H1 (cell line): ENCODE results near the gene ARG2. TPM values are rescaled to one million over a fixed set of nuclear protein-coding genes. Genes with fewer than 3 reads are reported as not detected.

Experiments used
- CTCF ChIA-PET: fragments of 300-600 bp; sonication (Branson Sonifier 250); formaldehyde crosslinking; loops from one replicate; lab custom pipeline; 2021; ENCODE audit not compliant: partially characterized antibody; lab: Charles Lee
- POLR2A ChIA-PET: fragments of 300-600 bp; sonication (Branson Sonifier 250); formaldehyde crosslinking; loops from one replicate; lab custom pipeline; 2021; ENCODE audit warnings: inconsistent platforms; ENCODE audit not compliant: partially characterized antibody; lab: Charles Lee
- DNase-seq, 2 experiments: peaks; one replicate each; pipeline versions ENCODE4 v3.0.0 to v3.0.0-alpha.2; 2010 to 2022; ENCODE audit warnings: low spot score in 2 of 2, low read depth in 1 of 2, mixed read lengths in 1 of 2
- FAIRE-seq: peaks from 2 replicates; lab custom pipeline; 2011; peaks lifted over from hg19 to GRCh38; lab: Jason Lieb, UNC
- H2AFZ ChIP-seq: 2 replicates; pipeline ENCODE4 v1.8.1; 2012; ENCODE audit warnings: low read length, inconsistent platforms
- H2AK5ac ChIP-seq: 2 replicates; pipeline ENCODE4 v1.6.1; 2013; ENCODE audit warnings: low read depth, low read length
- H2BK120ac ChIP-seq: replicated peaks from 2 replicates; pipeline ENCODE3; 2013; ENCODE audit warnings: low read depth, low read length, inconsistent platforms
- H2BK12ac ChIP-seq: 2 replicates; pipeline ENCODE4 v1.6.1; 2013; ENCODE audit warnings: low read depth, low read length
- H2BK15ac ChIP-seq: 2 replicates; pipeline ENCODE4 v1.6.1; 2013; ENCODE audit warnings: low read length
- H2BK20ac ChIP-seq: 2 replicates; pipeline ENCODE4 v1.6.1; 2013; ENCODE audit warnings: low read length
- H2BK5ac ChIP-seq: 2 replicates; pipeline ENCODE4 v1.6.1; 2013; ENCODE audit warnings: low read depth, low read length
- H3K14ac ChIP-seq: 2 replicates; pipeline ENCODE4 v1.6.1; 2013; ENCODE audit warnings: inconsistent platforms; ENCODE audit not compliant: insufficient read length
- H3K18ac ChIP-seq: 2 replicates; pipeline ENCODE4 v1.6.1; 2013; ENCODE audit warnings: low read length; ENCODE audit errors: extremely low read depth
- H3K23ac ChIP-seq: 2 replicates; pipeline ENCODE4 v1.6.1; 2013; ENCODE audit warnings: inconsistent platforms; ENCODE audit not compliant: insufficient read length
- H3K23me2 ChIP-seq: 2 replicates; pipeline ENCODE4 v1.6.1; 2013; ENCODE audit warnings: low read depth, low read length
- H3K27ac ChIP-seq: 2 replicates; pipeline ENCODE4 v1.6.1; 2011; ENCODE audit warnings: low read depth, low read length, inconsistent platforms
- H3K27me3 ChIP-seq, 4 experiments: replicated peaks in 1 of 4; 1 replicate in 1 of 4; 2 replicates in 3 of 4; pipeline versions ENCODE4 v1.6.1 to v1.8.1; 2011 to 2013; ENCODE audit warnings: low read length in 3 of 4, mild to moderate bottlenecking in 3 of 4, inconsistent platforms in 2 of 4, mixed read lengths in 2 of 4, moderate library complexity in 1 of 4; ENCODE audit not compliant: control insufficient read depth in 3 of 4, insufficient read depth in 3 of 4; ENCODE audit errors: extremely low read depth in 1 of 4
- H3K36me3 ChIP-seq, 4 experiments: 2 replicates each; pipeline versions ENCODE4 v1.6.1 to v1.8.1; 2011 to 2013; ENCODE audit warnings: mild to moderate bottlenecking in 4 of 4, low read length in 3 of 4, moderate library complexity in 2 of 4, control low read depth in 1 of 4, inconsistent platforms in 1 of 4; ENCODE audit not compliant: insufficient read depth in 4 of 4, control insufficient read depth in 2 of 4
- H3K4ac ChIP-seq: replicated peaks from 2 replicates; pipeline ENCODE3; 2013; ENCODE audit warnings: low read length, low read depth, mixed read lengths, inconsistent platforms; ENCODE audit not compliant: insufficient read length
- H3K4me1 ChIP-seq, 4 experiments: replicated peaks in 1 of 4; 1 replicate in 1 of 4; 2 replicates in 3 of 4; pipeline versions ENCODE4 v1.6.1 to v1.8.1; 2011 to 2013; ENCODE audit warnings: low read length in 3 of 4, inconsistent platforms in 2 of 4, mixed read lengths in 1 of 4; ENCODE audit not compliant: insufficient read depth in 4 of 4, control insufficient read depth in 3 of 4
- H3K4me2 ChIP-seq, 2 experiments: 2 replicates each; pipeline versions ENCODE4 v1.6.1 to v1.8.1; 2011 to 2013; ENCODE audit warnings: low read depth in 2 of 2, low read length in 2 of 2, control low read depth in 1 of 2, inconsistent platforms in 1 of 2, mild to moderate bottlenecking in 1 of 2; ENCODE audit not compliant: insufficient read depth in 1 of 2
- H3K4me3 ChIP-seq, 4 experiments: fragments of 200-600, 300-600 bp in 1 of 4; sonication (generic), shearing (Covaris generic), sonication (Bioruptor Twin) in 1 of 4; 2 replicates each; pipeline versions ENCODE4 v1.5.1 to v1.8.1; 2011 to 2016; ENCODE audit warnings: low read length in 4 of 4, low read depth in 3 of 4, control low read depth in 2 of 4, inconsistent platforms in 2 of 4, mild to moderate bottlenecking in 2 of 4, mixed read lengths in 1 of 4, moderate library complexity in 1 of 4; ENCODE audit not compliant: insufficient read depth in 2 of 4; ENCODE audit errors: extremely low read depth in 1 of 4
- H3K56ac ChIP-seq: replicated peaks from 2 replicates; pipeline ENCODE3; 2013; ENCODE audit warnings: low read depth, mild to moderate bottlenecking, mixed read lengths, low read length, inconsistent platforms; ENCODE audit not compliant: insufficient read length
- H3K79me1 ChIP-seq: 2 replicates; pipeline ENCODE4 v1.6.1; 2013; ENCODE audit warnings: low read depth, low read length, control low read depth
- H3K79me2 ChIP-seq, 2 experiments: 2 replicates each; pipeline versions ENCODE4 v1.6.1 to v1.8.1; 2012 to 2013; ENCODE audit warnings: low read length in 2 of 2, mild to moderate bottlenecking in 2 of 2, inconsistent platforms in 1 of 2; ENCODE audit not compliant: insufficient read depth in 2 of 2, control insufficient read depth in 1 of 2
- H3K9ac ChIP-seq, 4 experiments: replicated peaks in 1 of 4; 1 replicate in 1 of 4; 2 replicates in 3 of 4; pipeline versions ENCODE4 v1.6.1 to v1.8.1; 2011 to 2013; ENCODE audit warnings: low read depth in 3 of 4, low read length in 3 of 4, control low read depth in 2 of 4, mild to moderate bottlenecking in 2 of 4, moderate library complexity in 2 of 4, inconsistent platforms in 1 of 4; ENCODE audit errors: extremely low read depth in 1 of 4
- H3K9me3 ChIP-seq, 2 experiments: 2 replicates each; pipeline versions ENCODE4 v1.6.1 to v1.8.1; 2012 to 2013; ENCODE audit warnings: mild to moderate bottlenecking in 2 of 2, moderate library complexity in 2 of 2, control low read depth in 1 of 2, inconsistent platforms in 1 of 2, low read depth in 1 of 2, low read length in 1 of 2, mixed read lengths in 1 of 2; ENCODE audit not compliant: insufficient read depth in 2 of 2
- H4K20me1 ChIP-seq, 2 experiments: replicated peaks in 1 of 2; 2 replicates each; pipeline versions ENCODE3 to v1.8.1; 2011 to 2013; ENCODE audit warnings: inconsistent platforms in 2 of 2, low read length in 2 of 2, mild to moderate bottlenecking in 1 of 2; ENCODE audit not compliant: insufficient read depth in 2 of 2, control insufficient read depth in 1 of 2
- H4K5ac ChIP-seq: 2 replicates; pipeline ENCODE4 v1.6.1; 2013; ENCODE audit warnings: low read length, low read depth, mixed read lengths, inconsistent platforms; ENCODE audit not compliant: insufficient read length
- H4K8ac ChIP-seq: 2 replicates; pipeline ENCODE4 v1.8.0; 2013; ENCODE audit warnings: mild to moderate bottlenecking, moderate library complexity, low read length, inconsistent platforms; ENCODE audit not compliant: insufficient read depth; ENCODE audit errors: extremely low read depth
- H4K91ac ChIP-seq: replicated peaks from 2 replicates; pipeline ENCODE3; 2013; ENCODE audit warnings: low read length, mixed read lengths, inconsistent platforms; ENCODE audit not compliant: insufficient read length
- ASH2L ChIP-seq: fragments of 200-600, 300-600 bp; sonication (generic); IDR thresholded peaks from one replicate; pipeline ENCODE4 v1.7.1; 2017; ENCODE audit warnings: low read length
- ATF3 ChIP-seq: IDR thresholded peaks from 2 replicates; pipeline ENCODE4 v1.6.1; 2011; ENCODE audit warnings: low read depth, mild to moderate bottlenecking, low read length; ENCODE audit not compliant: insufficient read depth
- BCL11A ChIP-seq, 2 experiments: IDR thresholded peaks; one replicate each; pipeline ENCODE4 v1.6.1; 2011; ENCODE audit warnings: low read depth in 2 of 2, low read length in 2 of 2, mild to moderate bottlenecking in 2 of 2
- CBX5 ChIP-seq: fragments of 300-800, 300-1000 bp; sonication (generic); IDR thresholded peaks from 2 replicates; pipeline ENCODE4 v1.7.1; 2016; ENCODE audit warnings: antibody characterized with exemption, low read length, low read depth
- CBX8 ChIP-seq: fragments of 300-800, 300-1000 bp; sonication (generic); IDR thresholded peaks from 2 replicates; pipeline ENCODE4 v1.7.1; 2016; ENCODE audit warnings: low read depth, low read length, borderline replicate concordance
- CEBPB ChIP-seq: IDR thresholded peaks from 2 replicates; pipeline ENCODE4 v1.6.1; 2012; ENCODE audit warnings: low read depth, low read length
- CHD1 ChIP-seq: IDR thresholded peaks from 2 replicates; pipeline ENCODE4 v1.6.1; 2012; ENCODE audit warnings: low read depth, low read length, improper control_type of control experiment
- CREB1 ChIP-seq: IDR thresholded peaks from 2 replicates; pipeline ENCODE4 v1.6.1; 2012; ENCODE audit warnings: inconsistent platforms
- CTBP2 ChIP-seq: IDR thresholded peaks from 2 replicates; pipeline ENCODE4 v1.7.0; 2011; ENCODE audit warnings: borderline replicate concordance, mild to moderate bottlenecking, moderate library complexity, mixed read lengths, low read length; ENCODE audit not compliant: insufficient read depth, insufficient read length
- EZH2 ChIP-seq: fragments of 200-600 bp; sonication (generic); IDR thresholded peaks from 2 replicates; pipeline ENCODE4 v1.7.1; 2012; ENCODE audit warnings: low read depth, mild to moderate bottlenecking, moderate library complexity, low read length, inconsistent platforms; ENCODE audit not compliant: severe bottlenecking
- JUND ChIP-seq: IDR thresholded peaks from 2 replicates; pipeline ENCODE4 v1.6.1; 2011; ENCODE audit warnings: mild to moderate bottlenecking, improper control_type of control experiment, low read length
- KDM5A ChIP-seq: fragments of 200-600 bp; IDR thresholded peaks from 2 replicates; pipeline ENCODE4 v1.7.1; 2012; ENCODE audit warnings: mild to moderate bottlenecking, low read length, inconsistent platforms, mixed read lengths
- PHF8 ChIP-seq: fragments of 200-600 bp; sonication (generic); conservative IDR thresholded peaks from 2 replicates; pipeline ENCODE4 v1.7.1; 2012; ENCODE audit warnings: low read depth, mild to moderate bottlenecking, inconsistent platforms, low read length, moderate library complexity
- POLR2A ChIP-seq, 2 experiments: IDR thresholded peaks; 1 replicate in 1 of 2; 2 replicates in 1 of 2; pipeline ENCODE4 v1.6.1; 2011; ENCODE audit warnings: low read depth in 2 of 2, low read length in 2 of 2, mild to moderate bottlenecking in 2 of 2; ENCODE audit errors: control extremely low read depth in 1 of 2
- SP1 ChIP-seq: IDR thresholded peaks from 2 replicates; pipeline ENCODE4 v1.6.1; 2011; ENCODE audit warnings: low read depth, low read length
- TBP ChIP-seq: IDR thresholded peaks from 2 replicates; pipeline ENCODE4 v1.6.1; 2011; ENCODE audit warnings: low read depth, low read length, improper control_type of control experiment
- WGBS, 2 experiments: shearing (Covaris generic) in 1 of 2; methylation state at CpG; one replicate each; pipeline versions ENCODE4 v1.1.6 to v1.1.7; 2013 to 2015; ENCODE audit warnings: low lambda C conversion rate in 2 of 2, mixed read lengths in 2 of 2, inconsistent platforms in 1 of 2, low coverage in 1 of 2, missing lambda C conversion rate in 1 of 2; ENCODE audit not compliant: insufficient replicate concordance in 2 of 2, insufficient coverage in 1 of 2, insufficient read length in 1 of 2; ENCODE audit errors: extremely low coverage in 1 of 2, missing lambda C conversion rate in 1 of 2; 5-methylcytosine and 5-hydroxymethylcytosine counted together
- polyA plus RNA-seq, 7 experiments: library from polyadenylated mRNA; depleted of rRNA in 3 of 7; stranded (reverse) in 5 of 7; unstranded in 2 of 7; fragments of >200 nt in 5 of 7; fragments of 200-250 nt in 2 of 7; gene quantifications; 1 replicate in 5 of 7; 2 replicates in 1 of 7; 4 replicates in 1 of 7; pipeline versions ENCODE4 v1.2.1 to v1.2.3, GENCODE V29; 2011 to 2013; ENCODE audit warnings: missing spikeins in 2 of 7, mixed read lengths in 2 of 7
- total RNA-seq: library from RNA; stranded (reverse); fragmentation: NEBNext Ultra II Directional; extraction: Animal tissue kit (Norgen Biotek cat#: 25700); gene quantifications from 2 replicates; pipeline ENCODE4 v1.2.1, GENCODE V29; 2021

ARG2 gene
- total and polyA plus RNA-seq, 2 of the 8 experiments (the other 6 are each of a cell fraction or from before 2014, with no cell fraction given), result 49.9 to 59.1 TPM

- no peaks in the 10 kb centered on the region for H3K9me3 ChIP-seq
- no peak overlapping the region for H3K14ac ChIP-seq
- ChIA-PET CTCF (interaction anchor here (5.8 kb wide), 1 partner anchor 66 kb away, joined by 34 read pairs; no protein-coding TSS in a partner anchor), POLR2A (no interaction called here)
- peaks cover 20 to 78% (median 59%) of the 10 kb centered on the region in 4 experiments for H3K36me3 ChIP-seq
- no peak overlapping the region for H3K27ac ChIP-seq
- no peak overlapping the region for H2BK5ac ChIP-seq
- no peak overlapping the region for H3K9ac ChIP-seq
- no peak overlapping the region for H3K23ac ChIP-seq
- H4K20me1 ChIP-seq, result no peaks in the 10 kb centered on the region
- H4K91ac ChIP-seq, result no peak overlapping the region
- H3K23me2 ChIP-seq, result no peaks in the 10 kb centered on the region
- H3K18ac ChIP-seq, result no peak overlapping the region
- no peak for DNase-seq
- H2BK120ac ChIP-seq, result no peak overlapping the region
- no peaks in the 10 kb centered on the region for H3K4me1 ChIP-seq
- H3K4ac ChIP-seq, result no peak overlapping the region
- no peaks in the 10 kb centered on the region for H3K27me3 ChIP-seq
- H2BK20ac ChIP-seq, result no peak overlapping the region
- no peak overlapping the region for H3K4me2 ChIP-seq
- 91% methylated on average over 1 of the region's 1 CpG; no CpG with 5 or more reads in 1 of the 2 experiments for WGBS, 2 experiments
- no peak overlapping the region for H2BK15ac ChIP-seq
- FAIRE-seq, result no peak
- no peaks in the 10 kb centered on the region for H3K79me2 ChIP-seq
- H4K8ac ChIP-seq, result no peak overlapping the region
- H2BK12ac ChIP-seq, result no peak overlapping the region
- no peaks in the 10 kb centered on the region for H3K79me1 ChIP-seq
- H2AK5ac ChIP-seq, result no peak overlapping the region
- H3K4me3 ChIP-seq, result no peak overlapping the region
- no peak overlapping the region for H3K56ac ChIP-seq
- H4K5ac ChIP-seq, result no peak overlapping the region
- H2AFZ ChIP-seq, result no peak overlapping the region
- TF ChIP-seq BCL11A (IDR thresholded peaks at IDR 0.05; ENCODE audit: low read depth in 2 of 2, low read length in 2 of 2) (no peak), PHF8 (no peak), CBX8 (no peak), SP1 (no peak), CEBPB (no peak), JUND (no peak), TBP (no peak), ASH2L (no peak), POLR2A (IDR thresholded peaks at IDR 0.05; ENCODE audit: control extremely low read depth in 1 of 2, low read depth in 2 of 2, low read length in 2 of 2) (no peak), KDM5A (no peak), CHD1 (no peak), CREB1 (no peak), CBX5 (no peak), EZH2 (no peak), ATF3 (no peak), CTBP2 (no peak)
These were observed 30.4 kb downstream of the ARG2 start for GRCh38 chr14:67650151-67650550.
